K562 (cell line): Measurements from ENCODE around the gene TIMP4. TPM values are rescaled to one million over a fixed set of nuclear protein-coding genes. Genes with fewer than 3 reads are reported as not detected.
A peak's percentile ranks its signal among the peaks of the same experiment; 100 is the strongest.

Source experiments
- ATAC-seq: fragments of 200-7000 bp; cut with Tn5 transposase; 3 replicates; pipeline ENCODE4 v1.9.1; 2020; ENCODE audit warnings: moderate library complexity
- BruUV-seq: library from RNA; stranded (reverse); fragments of 400-500 nt; replicated peaks from 2 replicates; lab custom pipeline; 2021; lab: Mats Ljungman, UMichigan
- CTCF ChIA-PET: fragments of 300-600 bp; formaldehyde crosslinking; extraction: SDS; loops from one replicate; lab custom pipeline; 2021; ENCODE audit warnings: low intra/inter-chr PET ratio; lab: Yijun Ruan, JAX
- POLR2A ChIA-PET: fragments of 300-600, 350-650 bp; sonication (Branson Sonifier 250); formaldehyde crosslinking; extraction: SDS; loops from one replicate; lab custom pipeline; 2021; ENCODE audit warnings: antibody characterized with exemption, inconsistent platforms; lab: Yijun Ruan, JAX
- DNase-seq, 4 experiments: peaks; one replicate each; pipeline versions ENCODE4 v3.0.0 to v3.0.0-alpha.2; 2011 to 2018; ENCODE audit warnings: low spot score in 3 of 4, mixed read lengths in 3 of 4; ENCODE audit errors: extremely low read depth in 1 of 4
- FAIRE-seq: peaks from 2 replicates; lab custom pipeline; 2011; peaks lifted over from hg19 to GRCh38; lab: Jason Lieb, UNC
- H2AFZ ChIP-seq: 2 replicates; pipeline ENCODE4 v1.6.0; 2011; ENCODE audit warnings: low read depth, low read length, control low read depth, inconsistent platforms
- H3K27ac ChIP-seq: fragments of 200-600 bp; 3 replicates; pipeline ENCODE4 v1.8.0; 2011; ENCODE audit warnings: low read depth, mild to moderate bottlenecking, control low read depth, inconsistent platforms, low read length, moderate library complexity, mixed read lengths; ENCODE audit errors: extremely low read depth
- H3K27me3 ChIP-seq, 2 experiments: fragments of 300-600 bp in 1 of 2; 2 replicates in 1 of 2; 3 replicates in 1 of 2; pipeline versions ENCODE4 v1.6.0 to v1.8.0; 2011; ENCODE audit warnings: inconsistent platforms in 2 of 2, low read length in 2 of 2, mild to moderate bottlenecking in 1 of 2, mixed read lengths in 1 of 2, moderate library complexity in 1 of 2; ENCODE audit not compliant: control insufficient read depth in 2 of 2, insufficient read depth in 2 of 2
- H3K36me3 ChIP-seq: fragments of 300-600 bp; 3 replicates; pipeline ENCODE4 v1.8.0; 2011; ENCODE audit warnings: mild to moderate bottlenecking, low read length, inconsistent platforms; ENCODE audit not compliant: control insufficient read depth, insufficient read depth
- H3K4me1 ChIP-seq, 2 experiments: fragments of 200-600 bp in 1 of 2; replicated peaks in 1 of 2; 2 replicates in 1 of 2; 3 replicates in 1 of 2; pipeline versions ENCODE4 v1.5.1 to v1.8.0; 2011; ENCODE audit warnings: inconsistent platforms in 2 of 2, low read length in 2 of 2, mild to moderate bottlenecking in 1 of 2, mixed read lengths in 1 of 2, moderate library complexity in 1 of 2; ENCODE audit not compliant: control insufficient read depth in 2 of 2, insufficient read depth in 2 of 2
- H3K4me2 ChIP-seq: 2 replicates; pipeline ENCODE4 v1.6.1; 2011; ENCODE audit warnings: low read length, control low read depth, inconsistent platforms, mixed read lengths; ENCODE audit not compliant: insufficient read depth
- H3K4me3 ChIP-seq: fragments of 200-600 bp; sonication (generic), shearing (Covaris generic); 2 replicates; pipeline ENCODE4 v1.5.1; 2016; ENCODE audit warnings: control low read depth, inconsistent platforms
- H3K79me2 ChIP-seq: fragments of 200-600 bp; 3 replicates; pipeline ENCODE4 v1.8.0; 2011; ENCODE audit warnings: low read length, inconsistent platforms; ENCODE audit not compliant: control insufficient read depth, insufficient read depth
- H3K9ac ChIP-seq, 2 experiments: 2 replicates each; pipeline versions ENCODE4 v1.6.0 to v1.6.1; 2011; ENCODE audit warnings: low read depth in 2 of 2, low read length in 2 of 2, control low read depth in 1 of 2, inconsistent platforms in 1 of 2, mild to moderate bottlenecking in 1 of 2, mixed read lengths in 1 of 2; ENCODE audit not compliant: insufficient read depth in 1 of 2
- H3K9me1 ChIP-seq: one replicate; pipeline ENCODE4 v1.6.0; 2011; ENCODE audit warnings: inconsistent platforms, mild to moderate bottlenecking, low read length, moderate library complexity; ENCODE audit not compliant: control insufficient read depth, insufficient read depth
- H3K9me3 ChIP-seq: replicated peaks from 2 replicates; pipeline ENCODE4 v1.5.1; 2011; ENCODE audit warnings: low read depth, low read length, inconsistent platforms; ENCODE audit not compliant: control insufficient read depth, insufficient read depth
- H4K20me1 ChIP-seq: replicated peaks from 2 replicates; pipeline ENCODE4 v1.6.1; 2011; ENCODE audit warnings: low read length, inconsistent platforms, mixed read lengths; ENCODE audit not compliant: control insufficient read depth, insufficient read depth
- CEBPG ChIP-seq, 3 experiments: fragments of 200-800 bp in 1 of 3; sonication (Bioruptor generic) in 1 of 3; sonication (generic) in 1 of 3; formaldehyde crosslinking in 1 of 3; IDR thresholded peaks in 2 of 3; conservative IDR thresholded peaks in 1 of 3; 2 replicates each; pipeline versions ENCODE4 v1.6.1 to v1.8.0; 2016 to 2022; ENCODE audit warnings: missing compliant biosample characterization in 2 of 3, missing genetic modification characterization in 2 of 3, mild to moderate bottlenecking in 1 of 3, missing genetic modification reagents in 1 of 3
- FOSL1 ChIP-seq: fragments of 200-800 bp; sonication (Bioruptor generic); conservative IDR thresholded peaks from 2 replicates; pipeline ENCODE4 v1.6.1; 2016; ENCODE audit warnings: missing genetic modification characterization, missing compliant biosample characterization
- HCFC1 ChIP-seq: IDR thresholded peaks from 2 replicates; pipeline ENCODE4 v1.6.1; 2012; ENCODE audit warnings: low read depth, low read length, improper control_type of control experiment
- NR3C1 ChIP-seq: sonication (generic); formaldehyde crosslinking; IDR thresholded peaks from 2 replicates; pipeline ENCODE4 v1.8.1; 2022; ENCODE audit warnings: missing genetic modification reagents
- RBM25 ChIP-seq: fragments of 200-400 bp; formaldehyde crosslinking; IDR thresholded peaks from 2 replicates; pipeline ENCODE4 v1.6.1; 2018; ENCODE audit warnings: low read length, low read depth, moderate library complexity; ENCODE audit not compliant: severe bottlenecking
- ZNF146 ChIP-seq: IDR thresholded peaks from one replicate; pipeline ENCODE4 v1.6.1; 2018; ENCODE audit warnings: missing compliant biosample characterization; ENCODE audit not compliant: unreplicated experiment
- ZNF449 ChIP-seq: fragments of 250-450 bp; sonication (Bioruptor Pico); IDR thresholded peaks from 2 replicates; pipeline ENCODE4 v1.8.0; 2022; ENCODE audit warnings: moderate library complexity, mild to moderate bottlenecking, inconsistent platforms
- ZNF707 ChIP-seq: fragments of 250-450 bp; sonication (Bioruptor Pico); conservative IDR thresholded peaks from 2 replicates; pipeline ENCODE4 v1.8.0; 2022; ENCODE audit warnings: inconsistent platforms, mild to moderate bottlenecking, moderate library complexity
- WGBS: fragments of 100-300 bp; shearing (Covaris generic); methylation state at CpG from one replicate; pipeline ENCODE4 v1.1.6; 2016; ENCODE audit warnings: low coverage, mixed read lengths; ENCODE audit not compliant: insufficient coverage; ENCODE audit errors: missing lambda C conversion rate; 5-methylcytosine and 5-hydroxymethylcytosine counted together
- in situ Hi-C: fragments of 300-500 bp; cut with MboI; formaldehyde crosslinking; loops from 4 replicates; pipeline ENCODE4 v1.15.0; 2018; ENCODE audit warnings: inconsistent platforms, mixed read lengths
- intact Hi-C: fragments of 100-400 bp; cut with micrococcal nuclease; formaldehyde crosslinking; loops from 2 replicates; pipeline ENCODE4 v1.14.2; 2022
- polyA plus RNA-seq, 8 experiments: library from polyadenylated mRNA; depleted of rRNA in 4 of 8; stranded (reverse) in 5 of 8; unstranded in 3 of 8; fragments of >200 nt; fragmentation: Nextera tagmentation in 2 of 8; fragmentation: Illumina TruSeq in 1 of 8; extraction: Ambion mirVana in 2 of 8; extraction: Trizol in 1 of 8; gene quantifications; 2 replicates each; pipeline versions ENCODE4 v1.2.1 to v1.2.3, GENCODE V29; 2011 to 2014; ENCODE audit warnings: inconsistent platforms in 1 of 8, missing spikeins in 1 of 8
- total RNA-seq, 7 experiments: library from RNA; depleted of rRNA in 6 of 7; stranded (reverse); fragments of >200 nt in 6 of 7; fragmentation: Illumina TruSeq in 2 of 7; extraction: Trizol in 2 of 7; gene quantifications; 2 replicates each; pipeline versions ENCODE4 v1.2.1 to v1.2.3, GENCODE V29; 2011 to 2021; ENCODE audit warnings: low replicate concordance in 1 of 7

TIMP4 gene
- total and polyA plus RNA-seq, 9 of the 15 experiments (the other 6 are each of a cell fraction or from before 2014, with no cell fraction given): 0.03 to 0.07 TPM; not detected in 7

DNA sequence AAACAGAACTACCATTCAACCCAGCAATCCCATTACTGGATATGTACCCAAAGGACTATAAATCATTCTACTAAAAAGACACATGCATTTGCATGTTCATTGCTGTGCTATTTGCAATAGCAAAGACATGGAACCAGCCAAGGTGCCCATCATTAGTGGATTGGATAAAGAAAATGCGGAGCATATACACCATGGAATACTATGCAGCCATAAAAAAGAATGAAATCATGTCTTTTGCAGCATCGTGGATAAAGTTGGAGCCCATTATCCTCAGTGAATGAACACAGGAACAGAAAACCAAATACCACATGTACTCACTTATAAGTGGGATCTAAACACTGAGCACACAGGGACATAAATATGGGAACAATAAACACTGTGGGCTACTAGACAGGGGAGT, 43.1 kb upstream of the TIMP4 start:
- POLR2A ChIA-PET: no interaction called here
- CTCF ChIA-PET: no interaction called here
- peaks cover 2 to 16% of the 10 kb centered on the region in 2 experiments; a peak in 3 of 5 replicates for H3K27me3 ChIP-seq
- H4K20me1 ChIP-seq: no peaks in the 10 kb centered on the region
- no TSS peak for BruUV-seq
- TF ChIP-seq RBM25 (peak; percentile 37), ZNF707 (CRISPR knock-in tag) (no peak), HCFC1 (no peak), ZNF146 (CRISPR knock-in tag) (peak; percentile 89)
- no peak for FAIRE-seq
- H3K4me2 ChIP-seq: no peak overlapping the region
- H3K9me1 ChIP-seq: no peaks in the 10 kb centered on the region
- no peak for ATAC-seq
- in situ Hi-C loops (no loop called here), intact Hi-C loops (no loop called here)
- no peak overlapping the region for H2AFZ ChIP-seq
- H3K4me1 ChIP-seq: 0 out of 5 replicates have a peak, but pooled peaks cover 0 to under 1% of the 10 kb centered on the region in 2 experiments
- WGBS: 2% methylated on average over 2 of the region's 2 CpGs
- no peaks in the 10 kb centered on the region for H3K36me3 ChIP-seq
- DNase-seq: no peak
- no peak overlapping the region for H3K27ac ChIP-seq
- H3K4me3 ChIP-seq: no peak overlapping the region
- H3K79me2 ChIP-seq: no peaks in the 10 kb centered on the region
- no peaks in the 10 kb centered on the region for H3K9me3 ChIP-seq
- no peak overlapping the region for H3K9ac ChIP-seq

GRCh38 chr3:12198301-12198700, 39.6 kb upstream of the TIMP4 start:
- H3K9me3 ChIP-seq: no peaks in the 10 kb centered on the region
- peaks cover 2 to 13% of the 10 kb centered on the region in 2 experiments; a peak in 2 of 5 replicates for H3K27me3 ChIP-seq
- BruUV-seq: no TSS peak
- H3K79me2 ChIP-seq: no peaks in the 10 kb centered on the region
- no peak overlapping the region for H3K4me2 ChIP-seq
- H3K4me1 ChIP-seq: peaks cover 0 to 24% of the 10 kb centered on the region in 2 experiments; a peak in 3 of 5 replicates
- no peak overlapping the region for H3K9ac ChIP-seq
- H3K36me3 ChIP-seq: no peaks in the 10 kb centered on the region
- no peaks in the 10 kb centered on the region for H3K9me1 ChIP-seq
- FAIRE-seq (no peak), DNase-seq (no peak), ATAC-seq (no peak)
- in situ Hi-C loops (no loop called here), intact Hi-C loops (no loop called here)
- no peak overlapping the region for H2AFZ ChIP-seq
- 5% methylated on average over 5 of the region's 5 CpGs for WGBS
- H3K27ac ChIP-seq: no peak overlapping the region
- no peak overlapping the region for H3K4me3 ChIP-seq
- ChIA-PET POLR2A (no interaction called here), CTCF (no interaction called here)
- no peaks in the 10 kb centered on the region for H4K20me1 ChIP-seq
- TF ChIP-seq ZNF449 (CRISPR knock-in tag) (no peak), FOSL1 (tag) (peak; percentile 63), NR3C1 (CRISPR knock-in tag) (no peak), CEBPG (CRISPR knock-in tag; IDR thresholded peaks at IDR 0.05) (no peak), CEBPG (tag; conservative IDR thresholded peaks at IDR 0.05 in 1 of 2, IDR thresholded peaks at IDR 0.05 in 1 of 2) (peak; percentile 43 to 75; a peak in 3 of 4 replicates)
